Spleen (tissue), 7 donors: ENCODE results near the gene SMIM7.

ENCODE experiments used
- CTCF ChIP-seq, 11 experiments: fragments of 200-600 bp in 7 of 11; fragments of 450-650 bp in 4 of 11; sonication (generic) in 4 of 11; IDR thresholded peaks in 8 of 11; conservative IDR thresholded peaks in 3 of 11; 1 replicate in 7 of 11; 2 replicates in 4 of 11; pipeline versions ENCODE4 v1.4.0 to v1.8.0; 2016 to 2021; ENCODE audit warnings: antibody characterized with exemption in 11 of 11, inconsistent platforms in 4 of 11, mild to moderate bottlenecking in 1 of 11
- POLR2A ChIP-seq, 3 donors: fragments of 450-650 bp; IDR thresholded peaks; one replicate each; pipeline ENCODE4 v1.5.1; 2017; ENCODE audit warnings: antibody characterized with exemption in 3 of 3, mild to moderate bottlenecking in 1 of 3
- POLR2AphosphoS5 ChIP-seq, 3 donors: sonication (generic); formaldehyde crosslinking; IDR thresholded peaks; one replicate each; pipeline ENCODE4 v1.5.1; 2017; ENCODE audit warnings: antibody characterized with exemption in 3 of 3
- donor health status: DM: no; HTN: no; CAD: no; lungs with moderate emphysema.
- donor health status: DM: no; HTN: no; CAD: no.
- donor health status: DM: no; HTN: no; CAD: no.

DNA sequence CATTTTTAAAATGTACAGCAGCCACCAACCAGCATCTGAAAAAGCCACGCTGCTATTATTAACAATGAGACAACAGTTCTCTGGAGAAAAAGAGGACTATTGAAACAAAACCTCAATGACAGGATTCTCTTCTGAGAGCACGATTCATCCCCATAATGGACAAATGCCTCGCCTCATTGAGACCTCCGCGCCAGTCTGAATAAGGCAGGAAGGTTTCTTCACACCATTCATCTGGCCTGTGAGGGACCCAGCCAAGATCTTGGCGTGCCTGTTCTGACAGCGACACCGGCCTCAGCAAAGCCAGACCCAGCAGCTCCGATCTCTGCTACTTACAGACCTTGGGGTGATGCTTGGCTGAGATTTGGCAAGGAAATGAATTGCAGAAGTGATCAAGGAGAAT, 14.8 kb downstream of the SMIM7 start:
- TF ChIP-seq POLR2A (IDR thresholded peaks at IDR 0.05) (no peak), POLR2AphosphoS5 (IDR thresholded peaks at IDR 0.05) (no peak), CTCF (IDR thresholded peaks at IDR 0.05 in 8 of 11, conservative IDR thresholded peaks at IDR 0.05 in 3 of 11) (no peak)
